Osteocyte (in vitro differentiated cells): ENCODE measurements around the gene MTCL1. TPM values are rescaled to one million over a fixed set of nuclear protein-coding genes. Genes with fewer than 3 reads are reported as not detected.

ENCODE experiments used
- DNase-seq: peaks from one replicate; pipeline ENCODE4 v3.0.0; 2021; ENCODE audit warnings: mixed read lengths; ENCODE audit not compliant: unreplicated experiment; ENCODE audit errors: extremely low spot score
- H3K27ac Mint-ChIP-seq: one replicate; pipeline ENCODE4 v1.8.0; 2021; ENCODE audit warnings: mild to moderate bottlenecking, mixed read lengths; ENCODE audit not compliant: unreplicated experiment
- H3K27me3 Mint-ChIP-seq: one replicate; pipeline ENCODE4 v1.8.0; 2021; ENCODE audit warnings: mixed read lengths; ENCODE audit not compliant: unreplicated experiment
- H3K36me3 Mint-ChIP-seq: one replicate; pipeline ENCODE4 v1.8.0; 2021; ENCODE audit warnings: mixed read lengths; ENCODE audit not compliant: unreplicated experiment
- H3K4me1 Mint-ChIP-seq: one replicate; pipeline ENCODE4 v1.8.0; 2021; ENCODE audit warnings: mixed read lengths; ENCODE audit not compliant: unreplicated experiment
- H3K4me3 Mint-ChIP-seq: one replicate; pipeline ENCODE4 v1.8.0; 2021; ENCODE audit warnings: mild to moderate bottlenecking, moderate library complexity, mixed read lengths; ENCODE audit not compliant: unreplicated experiment
- H3K9me3 Mint-ChIP-seq: one replicate; pipeline ENCODE4 v1.8.0; 2021; ENCODE audit warnings: mixed read lengths; ENCODE audit not compliant: unreplicated experiment
- total RNA-seq: library from RNA; stranded (reverse); gene quantifications from 2 replicates; pipeline ENCODE4 v1.2.1, GENCODE V29; 2021
- TF ChIP-seq, protein P1 (sequence below): fragments of 200-600 bp; sonication (generic); IDR thresholded peaks from 2 replicates; pipeline ENCODE4 v1.5.0; 2021; ENCODE audit warnings: antibody characterized with exemption, mild to moderate bottlenecking, moderate library complexity

MTCL1 gene
- total RNA-seq, 1 donor from 2014 or later = 56.9 TPM

GRCh38 chr18:8685914-8686216 is 19.5 kb upstream of the MTCL1 start:
- Mint-ChIP-seq H3K27ac (peak overlapping the region; percentile 86), H3K27me3 (no peaks in the 10 kb centered on the region), H3K4me3 (no peak overlapping the region), H3K9me3 (no peaks in the 10 kb centered on the region), H3K4me1 (peaks cover 16% of the 10 kb centered on the region), H3K36me3 (no peaks in the 10 kb centered on the region)
- peak; percentile 60 for DNase-seq
- TF ChIP-seq, protein P1, sequence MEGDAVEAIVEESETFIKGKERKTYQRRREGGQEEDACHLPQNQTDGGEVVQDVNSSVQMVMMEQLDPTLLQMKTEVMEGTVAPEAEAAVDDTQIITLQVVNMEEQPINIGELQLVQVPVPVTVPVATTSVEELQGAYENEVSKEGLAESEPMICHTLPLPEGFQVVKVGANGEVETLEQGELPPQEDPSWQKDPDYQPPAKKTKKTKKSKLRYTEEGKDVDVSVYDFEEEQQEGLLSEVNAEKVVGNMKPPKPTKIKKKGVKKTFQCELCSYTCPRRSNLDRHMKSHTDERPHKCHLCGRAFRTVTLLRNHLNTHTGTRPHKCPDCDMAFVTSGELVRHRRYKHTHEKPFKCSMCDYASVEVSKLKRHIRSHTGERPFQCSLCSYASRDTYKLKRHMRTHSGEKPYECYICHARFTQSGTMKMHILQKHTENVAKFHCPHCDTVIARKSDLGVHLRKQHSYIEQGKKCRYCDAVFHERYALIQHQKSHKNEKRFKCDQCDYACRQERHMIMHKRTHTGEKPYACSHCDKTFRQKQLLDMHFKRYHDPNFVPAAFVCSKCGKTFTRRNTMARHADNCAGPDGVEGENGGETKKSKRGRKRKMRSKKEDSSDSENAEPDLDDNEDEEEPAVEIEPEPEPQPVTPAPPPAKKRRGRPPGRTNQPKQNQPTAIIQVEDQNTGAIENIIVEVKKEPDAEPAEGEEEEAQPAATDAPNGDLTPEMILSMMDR = no peak

GRCh38 chr18:8686611-8687010 is 18.7 kb upstream of the MTCL1 start:
- TF ChIP-seq, protein P1 = no peak
- no peaks in the 10 kb centered on the region for H3K27me3 Mint-ChIP-seq
- peaks cover 16% of the 10 kb centered on the region for H3K4me1 Mint-ChIP-seq
- H3K36me3 Mint-ChIP-seq = no peaks in the 10 kb centered on the region
- H3K4me3 Mint-ChIP-seq = no peak overlapping the region
- no peak overlapping the region for H3K27ac Mint-ChIP-seq
- no peaks in the 10 kb centered on the region for H3K9me3 Mint-ChIP-seq
- no peak for DNase-seq

- DNase-seq = no peak
- H3K4me1 Mint-ChIP-seq = peaks cover 16% of the 10 kb centered on the region
- H3K4me3 Mint-ChIP-seq = no peak overlapping the region
- H3K27ac Mint-ChIP-seq = no peak overlapping the region
- H3K36me3 Mint-ChIP-seq = no peaks in the 10 kb centered on the region
- H3K9me3 Mint-ChIP-seq = no peaks in the 10 kb centered on the region
- no peaks in the 10 kb centered on the region for H3K27me3 Mint-ChIP-seq
- TF ChIP-seq, protein P1 = no peak
Measured at GRCh38 chr18:8688216-8688800, 17.0 kb upstream of the MTCL1 start.

GRCh38 chr18:8688816-8689215 is 16.5 kb upstream of the MTCL1 start:
- H3K4me3 Mint-ChIP-seq = no peak overlapping the region
- H3K9me3 Mint-ChIP-seq = no peaks in the 10 kb centered on the region
- H3K36me3 Mint-ChIP-seq = no peaks in the 10 kb centered on the region
- TF ChIP-seq, protein P1 = no peak
- peak; percentile 63 for DNase-seq
- H3K4me1 Mint-ChIP-seq = peaks cover 16% of the 10 kb centered on the region
- no peak overlapping the region for H3K27ac Mint-ChIP-seq
- H3K27me3 Mint-ChIP-seq = no peaks in the 10 kb centered on the region

- Mint-ChIP-seq H3K4me3 (no peak overlapping the region), H3K9me3 (no peaks in the 10 kb centered on the region), H3K27me3 (no peaks in the 10 kb centered on the region), H3K4me1 (peaks cover 15% of the 10 kb centered on the region), H3K36me3 (no peaks in the 10 kb centered on the region), H3K27ac (no peak overlapping the region)
- TF ChIP-seq, protein P1 = no peak
- DNase-seq = no peak
Measured at GRCh38 chr18:8689517-8689916, 15.8 kb upstream of the MTCL1 start.
